ENCODE measurements around the gene OSBPL10.

GRCh38 chr3:31790193-31791089 is 190.6 kb downstream of the OSBPL10 start:
- TF ChIP-seq CTCF (IDR thresholded peaks at IDR 0.05) (no peak), POLR2A (IDR thresholded peaks at IDR 0.05) (no peak)

All from stomach (tissue), 4 donors.